ENCODE data around the gene HOXD3. TPM values are rescaled to one million over a fixed set of nuclear protein-coding genes. Genes with fewer than 3 reads are reported as not detected.

HOXD3 gene
- total RNA-seq, 4 donors from 2014 or later, result 1.8 to 2.7 (median 2.2) TPM

GRCh38 chr2:176110415-176111308 is 46.4 kb upstream of the HOXD3 start:
- ATAC-seq, result no peak
- no peak for TF ChIP-seq POLR2A (IDR thresholded peaks at IDR 0.05)
- TF ChIP-seq POLR2AphosphoS5 (IDR thresholded peaks at IDR 0.05), result no peak
- TF ChIP-seq EP300 (IDR thresholded peaks at IDR 0.05), result no peak
- TF ChIP-seq, protein P1, sequence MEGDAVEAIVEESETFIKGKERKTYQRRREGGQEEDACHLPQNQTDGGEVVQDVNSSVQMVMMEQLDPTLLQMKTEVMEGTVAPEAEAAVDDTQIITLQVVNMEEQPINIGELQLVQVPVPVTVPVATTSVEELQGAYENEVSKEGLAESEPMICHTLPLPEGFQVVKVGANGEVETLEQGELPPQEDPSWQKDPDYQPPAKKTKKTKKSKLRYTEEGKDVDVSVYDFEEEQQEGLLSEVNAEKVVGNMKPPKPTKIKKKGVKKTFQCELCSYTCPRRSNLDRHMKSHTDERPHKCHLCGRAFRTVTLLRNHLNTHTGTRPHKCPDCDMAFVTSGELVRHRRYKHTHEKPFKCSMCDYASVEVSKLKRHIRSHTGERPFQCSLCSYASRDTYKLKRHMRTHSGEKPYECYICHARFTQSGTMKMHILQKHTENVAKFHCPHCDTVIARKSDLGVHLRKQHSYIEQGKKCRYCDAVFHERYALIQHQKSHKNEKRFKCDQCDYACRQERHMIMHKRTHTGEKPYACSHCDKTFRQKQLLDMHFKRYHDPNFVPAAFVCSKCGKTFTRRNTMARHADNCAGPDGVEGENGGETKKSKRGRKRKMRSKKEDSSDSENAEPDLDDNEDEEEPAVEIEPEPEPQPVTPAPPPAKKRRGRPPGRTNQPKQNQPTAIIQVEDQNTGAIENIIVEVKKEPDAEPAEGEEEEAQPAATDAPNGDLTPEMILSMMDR (IDR thresholded peaks at IDR 0.05), result no peak
- Histone ChIP-seq H3K27ac (no peak overlapping the region), H3K9me3 (no peaks in the 10 kb centered on the region), H3K4me1 (peaks cover 0 to 36% (median 20%) of the 10 kb centered on the region in 3 donors), H3K27me3 (peaks cover 99% of the 10 kb centered on the region), H3K36me3 (no peaks in the 10 kb centered on the region), H3K4me3 (no peak overlapping the region)
- 17 to 20% methylated on average over 7 of the region's 7 CpGs for WGBS, 2 donors (ENCODE audit: low coverage in 1 of 2)

GRCh38 chr2:176111309-176111663 is 45.8 kb upstream of the HOXD3 start:
- TF ChIP-seq, protein P1 (IDR thresholded peaks at IDR 0.05), result peak in 1 of 4 experiments; percentile 57
- no peak for TF ChIP-seq EP300 (IDR thresholded peaks at IDR 0.05)
- no peak overlapping the region for H3K27ac ChIP-seq
- no peak for ATAC-seq
- no peaks in the 10 kb centered on the region for H3K36me3 ChIP-seq
- H3K4me3 ChIP-seq, result no peak overlapping the region
- peaks cover 0 to 36% (median 20%) of the 10 kb centered on the region in 3 donors for H3K4me1 ChIP-seq
- WGBS, 2 donors (ENCODE audit: low coverage in 1 of 2), result 1 to 6% methylated on average over 11 to 16 of the region's 16 CpGs
- H3K9me3 ChIP-seq, result no peaks in the 10 kb centered on the region
- H3K27me3 ChIP-seq, result peaks cover 99% of the 10 kb centered on the region

DNA sequence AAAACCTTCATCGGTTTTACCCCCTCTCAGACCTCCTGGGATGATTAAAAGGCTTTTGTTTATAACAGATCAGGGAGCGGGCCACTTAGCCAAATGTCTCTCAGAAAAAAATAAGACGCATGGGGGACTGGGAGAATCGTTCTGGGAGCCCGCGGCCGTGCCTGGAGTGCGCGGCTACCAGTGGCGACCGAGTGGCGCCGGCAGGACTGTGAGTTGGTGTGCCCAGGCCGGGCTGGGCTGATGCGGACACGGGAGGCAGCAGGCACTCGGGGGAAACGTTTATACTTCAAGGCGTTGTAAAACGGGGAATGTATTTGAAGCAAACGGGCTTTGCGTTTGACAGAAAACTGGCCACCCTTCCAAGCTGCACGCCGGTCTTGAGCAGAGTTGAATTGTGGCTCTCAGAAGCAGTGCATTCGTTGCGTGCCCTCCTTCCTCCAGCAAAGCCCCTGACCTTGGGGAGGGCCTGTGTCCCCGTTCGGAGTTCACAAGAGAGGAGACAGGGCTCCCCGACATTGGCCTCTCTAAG is 45.2 kb upstream of the HOXD3 start:
- Histone ChIP-seq H3K36me3 (no peaks in the 10 kb centered on the region), H3K4me1 (peaks cover 0 to 32% (median 15%) of the 10 kb centered on the region in 3 donors), H3K4me3 (no peak overlapping the region), H3K9me3 (no peaks in the 10 kb centered on the region), H3K27me3 (peaks cover 99% of the 10 kb centered on the region), H3K27ac (no peak overlapping the region)
- 0 to 6% methylated on average over 5 to 10 of the region's 29 CpGs for WGBS, 2 donors (ENCODE audit: low coverage in 1 of 2)
- TF ChIP-seq, protein P1 (IDR thresholded peaks at IDR 0.05), result no peak
- TF ChIP-seq EP300 (IDR thresholded peaks at IDR 0.05), result no peak
- TF ChIP-seq POLR2A (IDR thresholded peaks at IDR 0.05), result no peak
- no peak for TF ChIP-seq POLR2AphosphoS5 (IDR thresholded peaks at IDR 0.05)
- ATAC-seq, result no peak

DNA sequence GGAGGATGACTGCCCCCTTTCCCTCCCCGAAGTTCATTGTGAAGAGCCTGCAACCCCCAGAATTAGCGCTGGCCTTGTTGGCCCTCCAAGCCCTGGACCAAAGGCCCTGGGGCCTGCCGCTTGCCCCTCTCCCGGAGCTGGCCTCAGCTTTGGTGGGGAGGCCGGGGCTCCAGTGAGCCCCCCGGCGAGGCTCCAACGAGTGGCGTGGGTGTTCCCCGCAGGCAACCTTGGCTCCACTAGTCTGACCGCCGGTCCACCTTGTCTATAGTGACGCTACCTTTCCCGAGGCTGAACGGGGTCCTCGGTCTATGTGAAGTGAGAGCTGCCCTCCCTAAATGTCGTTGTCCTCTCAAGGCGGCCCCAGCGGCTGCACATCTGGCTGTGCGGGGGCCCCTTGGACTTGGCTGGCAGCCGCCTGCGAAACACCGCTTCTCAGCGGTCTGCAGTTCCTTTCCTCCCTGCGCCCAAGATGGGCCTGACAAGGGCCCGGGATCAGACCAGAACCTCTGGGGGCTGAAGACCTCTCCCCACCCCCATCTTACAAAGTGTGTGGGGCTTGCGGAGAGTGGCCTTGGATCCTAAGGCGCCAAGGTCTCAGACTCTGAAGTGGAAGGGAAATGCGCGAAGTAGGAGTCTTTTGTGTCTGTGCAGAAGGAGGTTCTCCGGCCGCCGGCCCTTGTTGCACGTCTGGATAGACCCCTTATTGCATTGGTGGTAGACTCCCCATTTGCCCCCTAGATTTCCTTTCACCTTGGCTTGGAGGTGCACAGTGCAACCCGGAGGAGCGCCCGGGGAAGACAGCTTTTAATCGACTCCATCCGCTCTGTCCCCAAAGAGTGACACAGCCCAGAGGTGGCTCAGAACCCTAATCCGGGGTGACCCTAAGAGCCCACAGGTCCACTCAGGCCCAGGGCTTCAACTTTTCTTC is 44.5 kb upstream of the HOXD3 start:
- peaks cover 0 to 25% (median 11%) of the 10 kb centered on the region in 3 donors for H3K4me1 ChIP-seq
- no peak overlapping the region for H3K4me3 ChIP-seq
- H3K27ac ChIP-seq, result no peak overlapping the region
- TF ChIP-seq, protein P1 (IDR thresholded peaks at IDR 0.05), result no peak
- TF ChIP-seq POLR2AphosphoS5 (IDR thresholded peaks at IDR 0.05) (no peak), EP300 (IDR thresholded peaks at IDR 0.05) (no peak), POLR2A (IDR thresholded peaks at IDR 0.05) (no peak)
- ATAC-seq, result no peak
- WGBS, 2 donors (ENCODE audit: low coverage in 1 of 2), result 0 to 13% methylated on average over 6 to 8 of the region's 40 CpGs
- H3K27me3 ChIP-seq, result peaks cover 100% of the 10 kb centered on the region
- no peaks in the 10 kb centered on the region for H3K36me3 ChIP-seq
- H3K9me3 ChIP-seq, result no peaks in the 10 kb centered on the region

Data from gastroesophageal sphincter (tissue), 4 donors.